Liver (tissue), 3 donors: ENCODE measurements around the gene IFT43.

Experiments used
- FOXA1 ChIP-seq: IDR thresholded peaks from 2 replicates; pipeline ENCODE4 v1.6.1; 2016; ENCODE audit warnings: antibody characterized with exemption
- GABPA ChIP-seq, 2 donors: IDR thresholded peaks in 1 of 2; conservative IDR thresholded peaks in 1 of 2; 2 replicates each; pipeline ENCODE4 v1.6.1; 2016; ENCODE audit warnings: antibody characterized with exemption in 2 of 2, mild to moderate bottlenecking in 1 of 2, moderate library complexity in 1 of 2
- JUND ChIP-seq, 2 donors: IDR thresholded peaks; 2 replicates each; pipeline ENCODE4 v1.6.1; 2016; ENCODE audit warnings: antibody characterized with exemption in 2 of 2
- RAD21 ChIP-seq, 2 donors: IDR thresholded peaks; 2 replicates each; pipeline ENCODE4 v1.6.1; 2016; ENCODE audit warnings: antibody characterized with exemption in 2 of 2, mild to moderate bottlenecking in 2 of 2
- SP1 ChIP-seq: IDR thresholded peaks from 2 replicates; pipeline ENCODE4 v1.6.1; 2018; ENCODE audit warnings: antibody characterized with exemption, mild to moderate bottlenecking
- TAF1 ChIP-seq: conservative IDR thresholded peaks from 2 replicates; pipeline ENCODE4 v1.6.1; 2016; ENCODE audit warnings: antibody characterized with exemption, mild to moderate bottlenecking
- TF ChIP-seq, protein P1 (sequence below): fragments of 150-350 bp; IDR thresholded peaks from 2 replicates; pipeline ENCODE4 v1.5.1; 2017; ENCODE audit warnings: improper control_type of control experiment, low read depth, low read length; ENCODE audit not compliant: missing input control
- TF ChIP-seq, protein P2 (sequence below): IDR thresholded peaks from 2 replicates; pipeline ENCODE4 v1.6.1; 2016; ENCODE audit warnings: antibody characterized with exemption, mild to moderate bottlenecking
- donor health status: healthy.
- donor health status: healthy.

DNA sequence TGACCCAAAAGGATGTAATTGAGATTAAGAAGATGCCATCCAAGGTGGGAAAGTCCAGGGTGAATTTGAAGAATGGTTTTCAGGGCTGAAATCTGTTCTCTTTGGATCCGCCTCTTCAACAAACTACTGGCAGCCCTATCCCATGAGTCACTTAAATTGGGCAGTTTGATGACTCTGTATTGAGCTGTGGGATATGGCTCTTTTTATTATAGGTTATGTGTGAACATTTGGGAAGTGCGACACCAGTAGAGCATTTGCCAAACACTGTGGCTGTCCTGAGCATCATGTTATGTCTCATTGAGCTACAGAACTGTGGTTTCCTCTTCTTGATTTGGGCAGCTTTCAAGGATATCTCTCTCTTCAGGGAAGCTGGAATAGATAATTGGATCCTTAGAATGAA is 22.3 kb downstream of the IFT43 start:
- TF ChIP-seq, protein P1, sequence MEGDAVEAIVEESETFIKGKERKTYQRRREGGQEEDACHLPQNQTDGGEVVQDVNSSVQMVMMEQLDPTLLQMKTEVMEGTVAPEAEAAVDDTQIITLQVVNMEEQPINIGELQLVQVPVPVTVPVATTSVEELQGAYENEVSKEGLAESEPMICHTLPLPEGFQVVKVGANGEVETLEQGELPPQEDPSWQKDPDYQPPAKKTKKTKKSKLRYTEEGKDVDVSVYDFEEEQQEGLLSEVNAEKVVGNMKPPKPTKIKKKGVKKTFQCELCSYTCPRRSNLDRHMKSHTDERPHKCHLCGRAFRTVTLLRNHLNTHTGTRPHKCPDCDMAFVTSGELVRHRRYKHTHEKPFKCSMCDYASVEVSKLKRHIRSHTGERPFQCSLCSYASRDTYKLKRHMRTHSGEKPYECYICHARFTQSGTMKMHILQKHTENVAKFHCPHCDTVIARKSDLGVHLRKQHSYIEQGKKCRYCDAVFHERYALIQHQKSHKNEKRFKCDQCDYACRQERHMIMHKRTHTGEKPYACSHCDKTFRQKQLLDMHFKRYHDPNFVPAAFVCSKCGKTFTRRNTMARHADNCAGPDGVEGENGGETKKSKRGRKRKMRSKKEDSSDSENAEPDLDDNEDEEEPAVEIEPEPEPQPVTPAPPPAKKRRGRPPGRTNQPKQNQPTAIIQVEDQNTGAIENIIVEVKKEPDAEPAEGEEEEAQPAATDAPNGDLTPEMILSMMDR: no peak
- no peak for TF ChIP-seq TAF1
- TF ChIP-seq, protein P2, sequence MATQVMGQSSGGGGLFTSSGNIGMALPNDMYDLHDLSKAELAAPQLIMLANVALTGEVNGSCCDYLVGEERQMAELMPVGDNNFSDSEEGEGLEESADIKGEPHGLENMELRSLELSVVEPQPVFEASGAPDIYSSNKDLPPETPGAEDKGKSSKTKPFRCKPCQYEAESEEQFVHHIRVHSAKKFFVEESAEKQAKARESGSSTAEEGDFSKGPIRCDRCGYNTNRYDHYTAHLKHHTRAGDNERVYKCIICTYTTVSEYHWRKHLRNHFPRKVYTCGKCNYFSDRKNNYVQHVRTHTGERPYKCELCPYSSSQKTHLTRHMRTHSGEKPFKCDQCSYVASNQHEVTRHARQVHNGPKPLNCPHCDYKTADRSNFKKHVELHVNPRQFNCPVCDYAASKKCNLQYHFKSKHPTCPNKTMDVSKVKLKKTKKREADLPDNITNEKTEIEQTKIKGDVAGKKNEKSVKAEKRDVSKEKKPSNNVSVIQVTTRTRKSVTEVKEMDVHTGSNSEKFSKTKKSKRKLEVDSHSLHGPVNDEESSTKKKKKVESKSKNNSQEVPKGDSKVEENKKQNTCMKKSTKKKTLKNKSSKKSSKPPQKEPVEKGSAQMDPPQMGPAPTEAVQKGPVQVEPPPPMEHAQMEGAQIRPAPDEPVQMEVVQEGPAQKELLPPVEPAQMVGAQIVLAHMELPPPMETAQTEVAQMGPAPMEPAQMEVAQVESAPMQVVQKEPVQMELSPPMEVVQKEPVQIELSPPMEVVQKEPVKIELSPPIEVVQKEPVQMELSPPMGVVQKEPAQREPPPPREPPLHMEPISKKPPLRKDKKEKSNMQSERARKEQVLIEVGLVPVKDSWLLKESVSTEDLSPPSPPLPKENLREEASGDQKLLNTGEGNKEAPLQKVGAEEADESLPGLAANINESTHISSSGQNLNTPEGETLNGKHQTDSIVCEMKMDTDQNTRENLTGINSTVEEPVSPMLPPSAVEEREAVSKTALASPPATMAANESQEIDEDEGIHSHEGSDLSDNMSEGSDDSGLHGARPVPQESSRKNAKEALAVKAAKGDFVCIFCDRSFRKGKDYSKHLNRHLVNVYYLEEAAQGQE: no peak
- no peak for TF ChIP-seq JUND (IDR thresholded peaks at IDR 0.05)
- no peak for TF ChIP-seq GABPA (IDR thresholded peaks at IDR 0.05 in 1 of 2, conservative IDR thresholded peaks at IDR 0.05 in 1 of 2)
- no peak for TF ChIP-seq FOXA1
- TF ChIP-seq SP1: no peak
- no peak for TF ChIP-seq RAD21 (IDR thresholded peaks at IDR 0.05)
